Measurements from ENCODE around the gene NAALAD2.

The NAALAD2 gene

GRCh38 chr11:90219438-90219837 is 85.0 kb downstream of the NAALAD2 start:
- TF ChIP-seq, protein P1, sequence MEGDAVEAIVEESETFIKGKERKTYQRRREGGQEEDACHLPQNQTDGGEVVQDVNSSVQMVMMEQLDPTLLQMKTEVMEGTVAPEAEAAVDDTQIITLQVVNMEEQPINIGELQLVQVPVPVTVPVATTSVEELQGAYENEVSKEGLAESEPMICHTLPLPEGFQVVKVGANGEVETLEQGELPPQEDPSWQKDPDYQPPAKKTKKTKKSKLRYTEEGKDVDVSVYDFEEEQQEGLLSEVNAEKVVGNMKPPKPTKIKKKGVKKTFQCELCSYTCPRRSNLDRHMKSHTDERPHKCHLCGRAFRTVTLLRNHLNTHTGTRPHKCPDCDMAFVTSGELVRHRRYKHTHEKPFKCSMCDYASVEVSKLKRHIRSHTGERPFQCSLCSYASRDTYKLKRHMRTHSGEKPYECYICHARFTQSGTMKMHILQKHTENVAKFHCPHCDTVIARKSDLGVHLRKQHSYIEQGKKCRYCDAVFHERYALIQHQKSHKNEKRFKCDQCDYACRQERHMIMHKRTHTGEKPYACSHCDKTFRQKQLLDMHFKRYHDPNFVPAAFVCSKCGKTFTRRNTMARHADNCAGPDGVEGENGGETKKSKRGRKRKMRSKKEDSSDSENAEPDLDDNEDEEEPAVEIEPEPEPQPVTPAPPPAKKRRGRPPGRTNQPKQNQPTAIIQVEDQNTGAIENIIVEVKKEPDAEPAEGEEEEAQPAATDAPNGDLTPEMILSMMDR (conservative IDR thresholded peaks at IDR 0.05), result no peak
- H3K27ac ChIP-seq, result no peak overlapping the region

GRCh38 chr11:90220391-90220790 is 85.9 kb downstream of the NAALAD2 start:
- TF ChIP-seq, protein P1 (conservative IDR thresholded peaks at IDR 0.05), result no peak
- peak overlapping the region; percentile 90; the same call in 1 of the 2 replicates for H3K27ac ChIP-seq

DNA sequence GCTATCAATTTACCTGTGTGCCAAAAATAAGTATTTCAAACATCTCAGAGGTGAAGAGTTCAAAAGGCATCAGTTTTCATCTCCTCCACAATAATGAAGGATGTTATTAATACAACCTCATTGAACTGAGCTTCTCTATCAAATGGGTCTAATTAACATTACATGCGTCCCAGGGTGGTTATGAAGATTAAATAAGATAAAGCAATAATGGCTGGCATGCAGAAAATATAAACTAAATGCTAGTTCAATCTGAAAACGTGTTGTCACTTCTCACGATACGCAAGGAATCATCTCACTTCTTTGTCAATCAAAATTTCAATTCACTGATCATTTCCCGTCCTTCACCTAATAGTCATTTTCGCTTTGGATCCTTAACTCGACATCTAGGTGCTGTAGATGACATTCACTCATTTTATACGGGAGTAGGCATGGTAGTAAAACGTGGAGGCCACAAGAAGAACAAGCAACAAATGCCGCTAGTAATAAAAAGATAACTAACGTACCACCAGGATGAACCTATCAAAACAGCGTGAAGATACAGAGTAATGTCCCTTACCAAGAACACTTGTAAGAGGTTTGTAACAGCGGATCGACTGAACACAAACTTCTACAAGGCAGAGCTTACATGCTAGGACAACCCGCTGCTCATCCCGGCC is 87.5 kb downstream of the NAALAD2 start:
- TF ChIP-seq, protein P1 (conservative IDR thresholded peaks at IDR 0.05), result no peak
- H3K27ac ChIP-seq, result peak overlapping the region; percentile 90

DNA sequence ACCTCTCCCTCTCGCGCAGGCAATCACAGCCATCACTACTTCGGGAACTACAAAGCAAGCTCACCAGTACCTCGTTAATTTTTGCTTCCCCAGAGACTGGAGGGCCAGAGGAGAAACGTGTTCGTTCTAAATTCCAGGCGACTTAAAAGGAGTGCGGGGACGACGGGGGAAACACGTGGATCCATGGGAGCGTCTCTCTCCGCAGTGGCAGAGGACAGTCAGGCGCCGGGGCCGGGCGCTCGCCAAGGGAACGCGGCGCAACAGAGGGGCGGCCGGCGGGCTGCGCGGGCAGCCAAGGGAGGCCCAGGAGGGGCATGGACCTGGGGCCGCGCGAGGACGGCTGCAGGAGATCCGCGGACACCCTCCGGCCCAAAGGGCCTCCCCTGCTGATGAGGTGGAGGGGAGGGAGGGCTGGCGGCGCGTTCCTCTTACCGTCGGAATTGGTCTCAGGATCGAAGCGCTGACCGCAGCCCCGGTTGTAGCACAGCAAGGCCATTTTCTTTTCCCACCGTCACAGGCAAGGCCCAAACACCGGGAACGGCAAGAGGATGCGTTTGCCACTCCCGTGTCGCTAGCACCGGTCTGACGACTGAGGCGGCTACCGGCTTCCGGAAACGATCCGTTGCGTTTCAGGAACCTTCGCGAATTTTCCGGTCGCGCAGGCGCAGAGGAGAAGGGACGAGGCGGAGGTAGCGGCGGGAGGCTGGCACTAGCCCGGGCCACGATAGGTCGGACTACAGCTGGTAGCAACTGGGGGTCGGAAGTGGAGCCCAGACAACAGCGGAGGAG is 88.2 kb downstream of the NAALAD2 start, which contains the start of gene CHORDC1:
TSS of gene CHORDC1 (minus strand) at position 591 of the 789 bp plus-strand sequence. CDS start at position 496, 95 bp downstream.
- TF ChIP-seq, protein P1 (conservative IDR thresholded peaks at IDR 0.05), result no peak
- peak within 1 kb of the TSS; percentile 90 for H3K27ac ChIP-seq

DNA sequence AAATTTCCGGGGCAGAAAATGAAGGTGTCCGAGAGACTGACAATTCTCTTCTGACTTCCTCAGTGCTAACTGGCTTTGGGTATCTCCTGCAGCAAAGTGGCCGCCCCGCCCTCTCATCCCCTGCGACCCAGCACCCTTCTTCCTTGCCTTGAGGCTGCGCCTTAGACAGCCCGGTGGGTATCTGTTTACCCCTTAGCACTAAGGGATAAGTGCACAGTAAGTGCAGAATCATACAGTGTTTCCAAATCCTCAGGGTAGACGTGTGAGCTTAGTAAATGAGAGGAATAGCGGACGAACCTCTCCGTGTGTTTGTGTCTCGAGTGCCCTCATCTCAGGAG is 88.8 kb downstream of the NAALAD2 start:
- peak overlapping the region; percentile 90 for H3K27ac ChIP-seq
- TF ChIP-seq, protein P1 (conservative IDR thresholded peaks at IDR 0.05), result no peak

DNA sequence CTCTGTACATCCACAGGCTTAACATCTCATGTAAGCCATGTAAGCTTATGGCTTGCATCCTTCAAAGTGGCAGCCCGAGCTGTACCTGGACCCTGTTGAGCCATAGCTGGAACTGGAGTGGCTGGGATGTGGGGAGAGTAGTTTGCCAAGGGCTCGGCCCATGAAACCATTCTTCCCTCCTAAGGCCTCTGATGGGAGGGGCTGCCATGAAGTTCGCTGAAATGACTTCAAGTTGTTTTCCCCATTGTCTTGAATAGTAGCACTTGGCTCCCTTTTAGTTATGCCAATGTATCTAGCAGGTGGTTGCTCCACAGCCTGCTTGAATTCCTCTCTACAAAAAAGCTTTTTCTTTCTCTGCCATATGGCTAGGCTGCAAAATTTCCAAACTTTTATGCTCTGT is 93.6 kb downstream of the NAALAD2 start:
- TF ChIP-seq, protein P1 (conservative IDR thresholded peaks at IDR 0.05), result no peak
- H3K27ac ChIP-seq, result no peak overlapping the region

GRCh38 chr11:90229791-90230190 is 95.3 kb downstream of the NAALAD2 start:
- TF ChIP-seq, protein P1 (conservative IDR thresholded peaks at IDR 0.05), result no peak
- H3K27ac ChIP-seq, result no peak overlapping the region

Measured in VCaP (cell line).